HG02943 (cell line): Measurements from ENCODE around the gene PDP2.

Source experiments
- ATAC-seq: cut with Tn5 transposase; IDR thresholded peaks from one replicate; pipeline ENCODE4 v1.9.1; 2021; ENCODE audit warnings: mild to moderate bottlenecking, low read depth, moderate library complexity; ENCODE audit not compliant: unreplicated experiment

PDP2 gene

GRCh38 chr16:66933776-66934137 lies 53.4 kb downstream of the PDP2 start:
- no peak for ATAC-seq

- peak; percentile 75 for ATAC-seq
These were observed 54.0 kb downstream of the PDP2 start, which contains the start of gene CIAO2B for GRCh38 chr16:66934138-66934838. Gene CIAO2B, minus strand, starts transcription at chr16:66934402. Its CDS starts 38 bp downstream, at chr16:66934364.

- ATAC-seq, result peak; percentile 25
These were observed 54.6 kb downstream of the PDP2 start for GRCh38 chr16:66934839-66935313.

- ATAC-seq, result no peak
These were observed 55.1 kb downstream of the PDP2 start, which contains the start of gene CES2 for GRCh38 chr16:66935314-66936011. Gene CES2, plus strand, starts transcription at chr16:66935516. Its CDS starts 120 bp downstream, at chr16:66935636.

GRCh38 chr16:66936462-66936861 lies 56.1 kb downstream of the PDP2 start:
- no peak for ATAC-seq

- ATAC-seq, result no peak
These were observed 56.7 kb downstream of the PDP2 start for GRCh38 chr16:66936889-66937554.

- ATAC-seq, result no peak
These were observed 57.5 kb downstream of the PDP2 start for GRCh38 chr16:66937725-66938337.

- ATAC-seq, result no peak
These were observed 59.1 kb downstream of the PDP2 start for GRCh38 chr16:66939366-66939765.

GRCh38 chr16:66940236-66940635 lies 59.9 kb downstream of the PDP2 start:
- ATAC-seq, result no peak
